Activated CD4-positive, alpha-beta T cell treated with anti-CD3 and anti-CD28 coated beads, Interleukin-2, amount 50 U/mL, for 4 hours (primary cell): ENCODE results near the gene PCDHGC5.

Source experiments
- DNase-seq, 2 experiments: peaks; one replicate each; pipeline ENCODE4 v3.0.0-alpha.2; 2020

Gene PCDHGC5

GRCh38 chr5:141513627-141514329, 24.9 kb downstream of the PCDHGC5 start:
- DNase-seq, result peak; percentile 64 to 75

DNA sequence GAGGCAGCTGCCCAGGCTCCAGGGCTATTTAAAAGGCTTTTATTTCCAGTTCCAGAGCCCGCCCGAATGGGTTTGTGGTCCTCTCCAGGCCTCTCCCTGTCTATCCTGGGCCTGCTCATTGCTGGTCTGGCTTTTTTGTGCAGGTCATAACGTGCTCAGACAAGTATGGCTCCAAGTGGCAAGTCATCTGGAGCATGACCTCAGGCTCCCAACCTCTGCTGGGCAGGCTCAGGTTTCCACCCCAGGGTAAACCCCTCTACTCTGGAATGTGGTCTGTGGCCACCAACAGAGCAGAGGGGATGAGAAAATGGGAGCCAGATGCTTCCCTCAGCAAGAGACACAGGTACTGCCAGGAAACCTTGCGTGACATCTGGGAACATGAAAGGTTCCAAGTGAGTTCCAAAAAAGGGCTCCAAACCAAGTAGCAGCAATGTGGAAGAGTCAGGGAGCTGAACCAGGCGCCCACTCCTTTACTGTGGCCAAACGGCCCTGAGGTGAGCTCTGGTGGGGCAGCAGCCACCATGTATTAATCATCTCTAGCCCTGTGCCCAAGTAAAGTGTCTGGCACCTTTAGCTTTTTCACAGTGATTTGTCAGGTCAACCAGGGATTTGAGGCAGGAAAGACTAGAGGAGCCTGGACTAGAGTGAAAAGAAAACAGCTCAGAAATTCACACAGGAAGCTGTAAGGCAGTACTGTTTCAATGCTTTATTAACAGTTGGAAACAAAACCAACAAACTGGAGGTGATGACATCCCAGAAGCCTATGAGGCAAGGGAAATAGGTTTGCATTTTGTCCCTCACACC, 25.7 kb downstream of the PCDHGC5 start:
- no peak for DNase-seq

GRCh38 chr5:141515141-141515540, 26.3 kb downstream of the PCDHGC5 start:
- DNase-seq, result no peak

DNA sequence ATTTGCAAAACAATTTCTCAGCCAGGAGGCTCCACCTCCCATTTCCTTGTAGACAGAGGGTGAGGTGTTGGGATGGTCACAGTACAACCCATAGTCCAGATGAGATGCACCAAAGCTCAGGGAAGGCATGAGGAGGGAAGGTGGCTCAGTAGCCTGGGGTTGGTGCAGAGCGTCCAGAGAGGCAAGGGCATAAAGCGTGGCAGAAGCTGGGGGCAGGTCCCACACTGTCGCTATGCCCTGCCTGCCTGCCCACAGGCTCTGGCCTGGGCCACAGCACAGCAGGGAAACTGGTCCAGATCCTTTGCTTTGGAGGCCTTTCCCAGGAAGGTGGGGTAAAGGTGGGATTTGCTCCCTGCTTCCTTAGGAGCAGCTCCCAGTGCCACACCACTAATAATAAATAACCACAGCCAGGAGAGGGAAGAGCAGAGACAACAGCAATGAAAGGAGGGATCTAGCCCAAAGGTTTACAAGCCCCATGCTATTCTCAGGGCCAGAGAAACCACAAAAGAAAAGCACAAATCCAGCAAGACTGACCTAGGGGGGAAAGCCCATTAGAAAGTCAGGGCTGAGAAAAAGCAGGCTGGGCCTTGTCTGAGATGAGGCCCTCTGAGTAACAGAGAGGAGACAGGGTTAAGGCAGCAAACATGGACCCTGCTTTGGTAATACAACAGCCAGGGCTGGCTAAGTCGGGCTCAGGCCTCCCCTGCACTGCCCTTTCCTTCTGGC, 27.2 kb downstream of the PCDHGC5 start:
- DNase-seq, result no peak

- DNase-seq, result no peak
Measured at GRCh38 chr5:141516672-141517025, 27.8 kb downstream of the PCDHGC5 start.

GRCh38 chr5:141517312-141517711, 28.4 kb downstream of the PCDHGC5 start:
- no peak for DNase-seq

DNA sequence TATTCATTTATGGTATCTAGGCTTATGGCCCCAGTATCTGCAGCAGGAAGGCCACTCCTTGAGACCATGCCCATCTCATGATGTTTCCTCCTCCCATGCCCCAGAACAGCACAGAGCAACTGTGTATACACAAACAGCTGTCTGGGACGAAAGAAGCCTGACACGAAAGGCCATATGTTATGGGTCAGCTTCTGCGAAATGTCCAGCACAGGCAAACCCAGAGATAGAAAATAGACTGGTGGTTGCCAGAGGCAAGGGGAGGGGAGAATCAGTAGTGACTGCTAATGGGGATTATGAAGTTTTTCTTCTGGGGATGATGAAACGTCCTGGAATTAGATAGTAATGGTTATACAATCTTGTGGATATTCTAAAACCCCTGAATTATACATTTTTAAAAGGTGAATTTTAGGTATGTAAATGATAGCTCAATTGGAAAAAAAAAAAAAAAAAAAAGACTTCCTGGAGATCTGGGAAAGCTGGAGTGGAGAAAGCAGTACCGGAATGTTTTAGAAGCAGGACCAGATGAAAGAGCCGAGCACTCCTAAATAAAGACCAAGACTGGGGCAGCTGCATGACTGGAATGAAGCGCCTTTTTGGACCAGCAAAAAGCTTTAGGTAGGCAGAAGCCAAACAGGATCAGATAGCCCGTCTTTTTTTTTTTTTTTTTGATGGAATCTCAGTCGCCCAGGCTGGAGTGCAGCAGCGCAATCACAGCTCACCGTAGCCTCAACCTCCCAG, 29.2 kb downstream of the PCDHGC5 start:
- no peak for DNase-seq

DNA sequence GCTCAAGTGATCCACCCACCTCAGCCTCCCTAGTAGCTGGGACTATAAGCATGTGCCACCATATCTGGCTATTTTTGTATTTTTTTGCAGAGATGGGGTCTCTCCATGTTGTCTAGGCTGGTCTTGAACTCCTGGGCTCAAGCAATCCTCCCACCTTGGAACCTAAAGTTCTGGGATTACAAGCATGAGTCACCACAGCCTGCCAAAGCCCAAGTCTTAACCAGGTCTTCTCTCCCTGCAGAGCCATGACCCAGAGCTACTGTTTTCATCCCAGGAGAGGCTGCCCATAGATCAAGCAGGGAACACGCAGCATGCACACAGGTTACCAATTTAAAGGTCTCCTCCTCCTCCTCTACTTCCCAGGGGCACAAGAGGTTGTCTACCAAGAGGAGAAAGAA, 29.7 kb downstream of the PCDHGC5 start:
- DNase-seq, result no peak

GRCh38 chr5:141519605-141520565, 31.0 kb downstream of the PCDHGC5 start:
- DNase-seq, result no peak

GRCh38 chr5:141521244-141521781, 32.4 kb downstream of the PCDHGC5 start:
- DNase-seq, result no peak

DNA sequence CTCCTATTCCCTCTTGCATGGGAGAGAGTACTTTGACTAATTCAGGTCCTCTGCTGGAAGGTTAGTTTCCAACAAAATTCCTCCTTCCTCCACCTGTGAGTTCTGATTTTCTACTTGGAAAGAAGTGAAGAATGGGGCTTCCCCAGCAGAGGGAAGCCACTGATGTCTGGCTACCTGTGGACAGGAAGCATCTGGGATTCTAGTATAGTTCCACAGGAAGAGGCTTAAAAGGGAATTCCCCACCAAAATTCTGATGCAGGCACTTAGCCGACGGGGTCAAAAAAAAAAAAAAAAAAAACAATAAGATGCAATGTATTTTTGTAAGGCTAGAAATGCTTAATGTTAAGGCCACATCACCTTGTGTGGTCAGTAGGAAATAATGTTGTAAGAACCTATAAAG, 33.4 kb downstream of the PCDHGC5 start:
- no peak for DNase-seq

DNA sequence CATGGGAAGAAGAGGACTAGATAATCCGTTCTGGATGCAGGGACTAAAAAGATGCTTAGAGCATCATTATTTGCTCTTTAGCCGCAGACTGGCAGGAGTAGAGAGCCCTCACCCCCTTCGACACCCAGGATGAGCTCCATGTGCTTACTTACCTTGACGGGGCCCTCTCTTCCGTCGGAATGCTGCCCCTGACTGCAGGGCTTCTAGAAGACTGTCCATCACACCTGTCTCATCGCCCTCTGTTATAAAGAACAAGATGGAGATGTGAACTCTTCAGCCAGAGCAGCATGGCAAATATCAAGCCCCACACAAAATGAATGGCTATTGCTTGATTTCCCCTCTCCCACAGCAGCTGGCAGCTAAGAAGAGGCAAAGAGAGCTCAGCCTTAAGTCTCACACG, 35.1 kb downstream of the PCDHGC5 start:
- no peak for DNase-seq

DNA sequence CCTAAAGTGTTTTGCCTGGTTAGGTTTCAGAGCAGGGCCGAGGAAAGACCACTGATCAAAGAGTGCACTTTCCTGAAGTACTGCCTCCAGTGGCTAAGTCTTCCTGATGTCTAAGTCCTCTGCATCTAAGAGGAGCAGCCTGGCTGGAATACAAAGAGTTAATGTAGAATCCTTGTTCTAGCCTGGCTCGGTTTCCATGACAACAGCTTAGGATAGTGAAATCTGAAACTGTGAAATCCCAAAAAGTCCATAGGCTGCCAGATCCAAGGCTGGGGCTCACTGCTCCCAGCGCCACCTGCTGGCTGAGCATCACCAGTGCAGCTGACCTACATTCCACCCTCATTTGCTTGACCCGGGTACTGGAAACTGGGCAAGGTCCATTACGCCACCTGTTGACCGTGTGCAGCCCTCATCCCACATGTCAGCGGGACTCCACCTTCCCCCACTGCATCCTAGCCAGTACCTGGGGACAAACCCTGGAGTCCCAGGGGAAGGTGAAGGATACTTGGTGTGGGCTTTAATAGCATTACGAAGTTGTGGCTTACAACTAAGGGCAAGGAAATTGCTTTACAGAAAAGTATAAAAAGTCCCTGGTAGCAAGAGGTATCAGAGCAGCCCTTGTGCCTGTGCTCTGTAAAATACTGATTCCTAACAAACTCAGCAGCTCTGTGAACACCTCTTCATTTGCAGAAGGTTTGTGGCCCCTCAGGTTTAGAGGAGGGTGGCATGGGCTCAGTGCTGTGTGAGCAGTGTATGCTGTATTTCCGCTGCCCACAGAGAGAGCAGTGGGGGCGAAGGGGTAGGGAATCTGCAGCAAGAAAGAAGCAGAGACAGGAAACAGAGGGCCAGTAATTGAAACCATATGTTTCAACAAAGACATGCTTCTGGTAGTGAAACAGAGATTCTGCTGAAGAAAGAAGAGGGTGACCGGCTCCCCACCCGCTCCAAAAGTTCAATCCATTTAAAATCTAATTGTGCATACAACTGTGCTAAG, 36.0 kb downstream of the PCDHGC5 start:
- peak; percentile 25 to 33 for DNase-seq

DNA sequence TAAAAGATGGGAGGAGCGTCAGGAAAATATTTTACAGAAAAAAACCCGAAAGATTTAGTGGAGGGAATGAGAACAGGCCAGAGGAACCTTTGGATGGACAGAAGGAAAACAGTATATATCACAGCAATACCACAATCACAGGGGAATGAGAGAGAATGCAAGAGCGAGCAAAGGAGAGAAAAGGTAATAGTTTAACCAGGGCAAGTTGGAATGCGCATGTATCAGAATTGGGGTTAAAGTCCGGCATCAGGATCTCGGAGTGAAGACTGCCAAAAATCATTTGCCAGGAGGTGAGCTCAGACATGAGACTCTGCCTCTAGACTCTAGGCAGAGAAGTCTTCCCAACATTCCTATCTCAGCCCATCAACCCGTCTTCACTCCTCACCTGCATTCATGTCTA, 36.8 kb downstream of the PCDHGC5 start:
- no peak for DNase-seq

GRCh38 chr5:141527426-141527825, 38.5 kb downstream of the PCDHGC5 start:
- no peak for DNase-seq

DNA sequence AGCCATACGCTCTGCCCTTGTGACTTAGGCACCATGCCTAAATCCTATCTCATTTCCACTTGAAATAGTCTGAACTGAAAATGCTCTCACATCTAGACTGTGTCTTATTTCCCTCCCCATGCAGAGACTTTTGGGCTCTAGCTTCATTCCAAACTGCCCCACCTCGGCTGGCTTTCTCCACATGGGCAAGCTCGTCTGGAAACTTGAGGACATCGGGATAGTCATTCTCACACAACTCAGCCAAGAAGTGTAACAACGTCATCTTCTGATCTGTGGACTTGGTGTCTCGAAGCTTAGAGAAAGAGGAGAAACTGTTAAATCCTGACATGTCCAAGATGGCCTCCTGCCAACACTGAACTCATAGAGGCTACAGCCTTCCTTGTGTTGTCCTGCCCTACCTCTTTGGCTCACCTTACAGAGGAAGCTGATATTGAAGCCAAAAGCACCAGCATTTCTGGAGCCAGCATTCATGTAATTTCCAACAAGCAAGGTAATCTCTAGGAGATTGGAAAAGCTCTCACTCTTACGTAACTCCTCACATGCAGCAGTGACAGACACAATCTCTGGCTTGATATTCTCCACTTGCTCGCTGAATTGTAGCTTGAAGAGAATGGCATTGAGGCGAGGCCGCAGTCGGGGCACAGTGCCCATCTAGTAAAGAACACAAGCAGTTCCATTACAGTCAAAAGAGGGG, 39.6 kb downstream of the PCDHGC5 start:
- DNase-seq, result no peak

- DNase-seq, result no peak
Measured at GRCh38 chr5:141529002-141529401, 40.1 kb downstream of the PCDHGC5 start.

GRCh38 chr5:141529873-141530272, 41.0 kb downstream of the PCDHGC5 start:
- DNase-seq, result no peak

GRCh38 chr5:141532726-141533125, 43.8 kb downstream of the PCDHGC5 start:
- no peak for DNase-seq

GRCh38 chr5:141533897-141534296, 45.0 kb downstream of the PCDHGC5 start:
- no peak for DNase-seq
